Measurements from ENCODE around the gene SEZ6. TPM values are rescaled to one million over a fixed set of nuclear protein-coding genes. Genes with fewer than 3 reads are reported as not detected.
"Not testable (repeated sequence)": the region's sequence is repeated elsewhere in the genome, so short reads cannot be mapped to it uniquely, and the experiment has no call there.

Gene SEZ6
- total and polyA plus RNA-seq, 5 experiments from 2014 or later: 0.40 to 1.5 (median 0.85) TPM; not detected in 2

- Mint-ChIP-seq H3K36me3 (peaks cover 0 to 47% (median 0%) of the 10 kb centered on the region in 3 donors), H3K4me3 (peak overlapping the region in 8 of 10 donors; percentile 43 to 97 (median 52)), H3K27me3 (no peaks in the 10 kb centered on the region), H3K9me3 (no peaks in the 10 kb centered on the region), H3K4me1 (peaks cover 27 to 71% (median 67%) of the 10 kb centered on the region in 4 donors), H3K27ac (peak overlapping the region in 9 of 10 donors; percentile 21 to 98 (median 80))
- POLR2A ChIA-PET: interaction anchor here (0.6 to 2.5 kb wide), 5 partner anchors 10 to 192 kb away, joined by 3 to 9 read pairs (median 5); no protein-coding TSS in a partner anchor
- no peak for ATAC-seq
- DNase-seq: no peak
Observed at GRCh38 chr17:28946239-28946638, 59.6 kb downstream of the SEZ6 start.

- POLR2A ChIA-PET: interaction anchor here (1.1 to 2.5 kb wide), 6 partner anchors 7 to 48 kb away, joined by 3 to 9 read pairs (median 4); partner anchors contain the start of gene PHF12
- DNase-seq (no peak), ATAC-seq (no peak)
- Mint-ChIP-seq H3K27ac (peak overlapping the region; percentile 26 to 98 (median 67)), H3K4me1 (peaks cover 29 to 83% (median 77%) of the 10 kb centered on the region in 4 donors), H3K9me3 (no peaks in the 10 kb centered on the region), H3K27me3 (no peaks in the 10 kb centered on the region), H3K4me3 (peak overlapping the region in 8 of 10 donors; percentile 14 to 97 (median 48)), H3K36me3 (peaks cover 0 to 52% (median 0%) of the 10 kb centered on the region in 3 donors)
Observed at GRCh38 chr17:28944862-28945741, 60.7 kb downstream of the SEZ6 start.

GRCh38 chr17:28944343-28944742 lies 61.5 kb downstream of the SEZ6 start:
- POLR2A ChIA-PET: interaction anchor here (1.1 to 1.6 kb wide), 2 partner anchors 8 to 48 kb away, joined by 3 to 6 read pairs; partner anchors contain the start of gene PHF12
- H3K4me3 Mint-ChIP-seq: peak overlapping the region in 3 of 10 donors; percentile 20 to 31 (median 28)
- peaks cover 0 to 53% (median 0%) of the 10 kb centered on the region in 3 donors for H3K36me3 Mint-ChIP-seq
- no peaks in the 10 kb centered on the region for H3K9me3 Mint-ChIP-seq
- H3K27me3 Mint-ChIP-seq: no peaks in the 10 kb centered on the region
- DNase-seq (no peak), ATAC-seq (no peak)
- peak overlapping the region in 7 of 10 donors; percentile 3 to 75 (median 53) for H3K27ac Mint-ChIP-seq
- H3K4me1 Mint-ChIP-seq: peaks cover 32 to 90% (median 85%) of the 10 kb centered on the region in 4 donors

- ATAC-seq: no peak
- no peaks in the 10 kb centered on the region for H3K9me3 Mint-ChIP-seq
- H3K4me1 Mint-ChIP-seq: peaks cover 31 to 95% (median 87%) of the 10 kb centered on the region in 4 donors
- peaks cover 0 to 61% (median 0%) of the 10 kb centered on the region in 3 donors for H3K36me3 Mint-ChIP-seq
- POLR2A ChIA-PET: interaction anchor here (1.5 kb wide), 1 partner anchor 9 kb away, joined by 4 read pairs; the partner anchor contains the start of gene PHF12
- H3K27ac Mint-ChIP-seq: peak overlapping the region in 5 of 10 donors; percentile 1 to 63 (median 43)
- H3K4me3 Mint-ChIP-seq: peak overlapping the region in 1 of 10 donors; percentile 41
- no peaks in the 10 kb centered on the region for H3K27me3 Mint-ChIP-seq
- DNase-seq: no peak
Observed at GRCh38 chr17:28942925-28943324, 62.9 kb downstream of the SEZ6 start.

GRCh38 chr17:28941251-28941650 lies 64.6 kb downstream of the SEZ6 start:
- POLR2A ChIA-PET: interaction anchor here (0.6 to 4.0 kb wide), 5 partner anchors 8 to 139 kb away, joined by 3 to 24 read pairs (median 5); partner anchors contain the start of gene PHF12
- Mint-ChIP-seq H3K27ac (peak overlapping the region in 2 of 10 donors; percentile 20 to 64), H3K4me3 (peak overlapping the region in 2 of 10 donors; percentile 15 to 46), H3K27me3 (no peaks in the 10 kb centered on the region), H3K4me1 (peaks cover 29 to 94% (median 87%) of the 10 kb centered on the region in 4 donors), H3K36me3 (peaks cover 0 to 58% (median 0%) of the 10 kb centered on the region in 3 donors), H3K9me3 (no peaks in the 10 kb centered on the region)
- no peak for ATAC-seq
- no peak for DNase-seq

- Mint-ChIP-seq H3K27me3 (no peaks in the 10 kb centered on the region), H3K36me3 (peaks cover 0 to 55% (median 0%) of the 10 kb centered on the region in 3 donors), H3K9me3 (no peaks in the 10 kb centered on the region), H3K4me1 (peaks cover 28 to 94% (median 87%) of the 10 kb centered on the region in 4 donors), H3K27ac (peak overlapping the region in 8 of 10 donors; percentile 41 to 84 (median 66)), H3K4me3 (peak overlapping the region in 9 of 10 donors; percentile 28 to 71 (median 59))
- DNase-seq: no peak
- POLR2A ChIA-PET: interaction anchor here (0.6 to 4.0 kb wide), 4 partner anchors 9 to 139 kb away, joined by 3 to 24 read pairs (median 8); partner anchors contain the start of gene PHF12
- ATAC-seq: no peak
Observed at GRCh38 chr17:28940675-28941074, 65.2 kb downstream of the SEZ6 start.

- H3K4me3 Mint-ChIP-seq: peak overlapping the region in 9 of 10 donors; percentile 5 to 71 (median 46)
- peaks cover 0 to 54% (median 0%) of the 10 kb centered on the region in 3 donors for H3K36me3 Mint-ChIP-seq
- H3K27ac Mint-ChIP-seq: peak overlapping the region in 9 of 10 donors; percentile 41 to 84 (median 69)
- peak; percentile 73 to 75 for ATAC-seq
- no peaks in the 10 kb centered on the region for H3K27me3 Mint-ChIP-seq
- no peak for DNase-seq
- POLR2A ChIA-PET: interaction anchor here (1.1 to 4.0 kb wide), 3 partner anchors 10 to 15 kb away, joined by 5 to 24 read pairs (median 11); partner anchors contain the start of gene PHF12
- H3K4me1 Mint-ChIP-seq: peaks cover 26 to 92% (median 87%) of the 10 kb centered on the region in 4 donors
- no peaks in the 10 kb centered on the region for H3K9me3 Mint-ChIP-seq
Observed at GRCh38 chr17:28940142-28940541, 65.7 kb downstream of the SEZ6 start.

- ATAC-seq (no peak), DNase-seq (no peak)
- Mint-ChIP-seq H3K27ac (peak overlapping the region in 8 of 10 donors; percentile 35 to 82 (median 62)), H3K27me3 (no peaks in the 10 kb centered on the region), H3K4me3 (peak overlapping the region in 3 of 10 donors; percentile 10 to 44 (median 28)), H3K4me1 (peaks cover 23 to 90% (median 85%) of the 10 kb centered on the region in 4 donors), H3K9me3 (no peaks in the 10 kb centered on the region), H3K36me3 (peaks cover 0 to 47% (median 0%) of the 10 kb centered on the region in 3 donors)
- POLR2A ChIA-PET: interaction anchor here (1.1 to 4.0 kb wide), 3 partner anchors 11 to 13 kb away, joined by 4 to 24 read pairs (median 11); partner anchors contain the start of gene PHF12
Observed at GRCh38 chr17:28938552-28938951, 67.3 kb downstream of the SEZ6 start.

GRCh38 chr17:28937044-28937729 lies 68.6 kb downstream of the SEZ6 start:
- no peak for DNase-seq
- H3K4me1 Mint-ChIP-seq: peaks cover 23 to 94% (median 84%) of the 10 kb centered on the region in 4 donors
- no peaks in the 10 kb centered on the region for H3K27me3 Mint-ChIP-seq
- no peak for ATAC-seq
- H3K9me3 Mint-ChIP-seq: no peaks in the 10 kb centered on the region
- peak overlapping the region in 6 of 10 donors; percentile 65 to 91 (median 79) for H3K27ac Mint-ChIP-seq
- peak overlapping the region in 1 of 10 donors; percentile 56 for H3K4me3 Mint-ChIP-seq
- POLR2A ChIA-PET: interaction anchor here (0.7 to 4.0 kb wide), 3 partner anchors 9 to 12 kb away, joined by 3 to 24 read pairs (median 4); no protein-coding TSS in a partner anchor
- H3K36me3 Mint-ChIP-seq: peaks cover 0 to 39% (median 0%) of the 10 kb centered on the region in 3 donors

- H3K9me3 Mint-ChIP-seq: no peaks in the 10 kb centered on the region
- ATAC-seq (peak in 1 of 2 donors; percentile 40), DNase-seq (no peak)
- POLR2A ChIA-PET: interaction anchor here (0.7 to 1.9 kb wide), 3 partner anchors 10 to 14 kb away, joined by 3 to 6 read pairs (median 3); no protein-coding TSS in a partner anchor
- H3K27me3 Mint-ChIP-seq: no peaks in the 10 kb centered on the region
- peak overlapping the region in 9 of 10 donors; percentile 38 to 91 (median 74) for H3K27ac Mint-ChIP-seq
- H3K36me3 Mint-ChIP-seq: peaks cover 0 to 36% (median 0%) of the 10 kb centered on the region in 3 donors
- H3K4me1 Mint-ChIP-seq: peaks cover 19 to 89% (median 72%) of the 10 kb centered on the region in 4 donors
- peak overlapping the region in 3 of 10 donors; percentile 4 to 27 (median 14) for H3K4me3 Mint-ChIP-seq
Observed at GRCh38 chr17:28935744-28936460, 69.9 kb downstream of the SEZ6 start.

- Mint-ChIP-seq H3K36me3 (peaks cover 0 to 37% (median 0%) of the 10 kb centered on the region in 3 donors), H3K4me1 (peaks cover 22 to 88% (median 72%) of the 10 kb centered on the region in 4 donors), H3K27ac (peak overlapping the region in 7 of 10 donors; percentile 2 to 80 (median 59))
- H3K27me3 Mint-ChIP-seq, H3K9me3 Mint-ChIP-seq, ATAC-seq, H3K4me3 Mint-ChIP-seq, DNase-seq: not testable (repeated sequence)
- POLR2A ChIA-PET: interaction anchor here (0.6 to 1.9 kb wide), 4 partner anchors 15 to 215 kb away, joined by 3 to 7 read pairs (median 5); partner anchors contain the start of gene RPL23A
Observed at GRCh38 chr17:28934508-28934907, 71.3 kb downstream of the SEZ6 start.
